Lower leg skin (tissue), 3 donors: ENCODE results near the gene HM13.

Experiments
- CTCF ChIP-seq, 3 donors: fragments of 450-650 bp; IDR thresholded peaks; one replicate each; pipeline ENCODE4 v1.5.1; 2016; ENCODE audit warnings: antibody characterized with exemption in 3 of 3, mild to moderate bottlenecking in 3 of 3, moderate library complexity in 2 of 3
- POLR2A ChIP-seq, 2 donors: fragments of 450-650 bp; IDR thresholded peaks; one replicate each; pipeline ENCODE4 v1.6.1; 2016 to 2017; ENCODE audit warnings: antibody characterized with exemption in 2 of 2, mild to moderate bottlenecking in 1 of 2, moderate library complexity in 1 of 2

- TF ChIP-seq CTCF (IDR thresholded peaks at IDR 0.05) = no peak
- no peak for TF ChIP-seq POLR2A (IDR thresholded peaks at IDR 0.05)
These were observed 50.0 kb downstream of the HM13 start for GRCh38 chr20:31564284-31564683.
